GM18498 (cell line): ENCODE data around the gene ZNF438.

Experiments
- ATAC-seq: cut with Tn5 transposase; IDR thresholded peaks from one replicate; pipeline ENCODE4 v1.9.1; 2021; ENCODE audit warnings: mild to moderate bottlenecking, moderate library complexity; ENCODE audit not compliant: unreplicated experiment

Gene ZNF438

GRCh38 chr10:30828164-30828563 is 203.5 kb downstream of the ZNF438 start:
- ATAC-seq: no peak

- no peak for ATAC-seq
These were observed 204.0 kb downstream of the ZNF438 start for GRCh38 chr10:30827531-30828120.

- no peak for ATAC-seq
These were observed 205.0 kb downstream of the ZNF438 start for GRCh38 chr10:30826679-30827078.

- no peak for ATAC-seq
These were observed 206.2 kb downstream of the ZNF438 start for GRCh38 chr10:30825495-30825894.

- ATAC-seq: no peak
These were observed 206.6 kb downstream of the ZNF438 start for GRCh38 chr10:30825022-30825421.

- no peak for ATAC-seq
These were observed 208.0 kb downstream of the ZNF438 start for GRCh38 chr10:30823651-30824050.

GRCh38 chr10:30822693-30823465 is 208.8 kb downstream of the ZNF438 start:
- ATAC-seq: no peak

- ATAC-seq: no peak
These were observed 209.5 kb downstream of the ZNF438 start for GRCh38 chr10:30821994-30822692.

GRCh38 chr10:30821261-30821993 is 210.2 kb downstream of the ZNF438 start:
- ATAC-seq: no peak

- ATAC-seq: no peak
These were observed 211.2 kb downstream of the ZNF438 start for GRCh38 chr10:30820261-30820991.

- no peak for ATAC-seq
These were observed 212.1 kb downstream of the ZNF438 start for GRCh38 chr10:30819341-30820181.

- no peak for ATAC-seq
These were observed 212.8 kb downstream of the ZNF438 start for GRCh38 chr10:30818854-30819253.

- ATAC-seq: no peak
These were observed 213.5 kb downstream of the ZNF438 start for GRCh38 chr10:30818010-30818660.

GRCh38 chr10:30817541-30817940 is 214.1 kb downstream of the ZNF438 start:
- no peak for ATAC-seq

GRCh38 chr10:30816820-30817171 is 214.9 kb downstream of the ZNF438 start:
- ATAC-seq: no peak

GRCh38 chr10:30816159-30816819 is 215.4 kb downstream of the ZNF438 start:
- ATAC-seq: no peak

- ATAC-seq: no peak
These were observed 217.7 kb downstream of the ZNF438 start for GRCh38 chr10:30813872-30814481.
